ENCODE data around the gene PSMD11. TPM values are rescaled to one million over a fixed set of nuclear protein-coding genes. Genes with fewer than 3 reads are reported as not detected.

PSMD11 gene
- total and polyA plus RNA-seq, 2 of the 8 experiments (the other 6 are each of a cell fraction or from before 2014, with no cell fraction given) = 68.4 to 171 TPM

DNA sequence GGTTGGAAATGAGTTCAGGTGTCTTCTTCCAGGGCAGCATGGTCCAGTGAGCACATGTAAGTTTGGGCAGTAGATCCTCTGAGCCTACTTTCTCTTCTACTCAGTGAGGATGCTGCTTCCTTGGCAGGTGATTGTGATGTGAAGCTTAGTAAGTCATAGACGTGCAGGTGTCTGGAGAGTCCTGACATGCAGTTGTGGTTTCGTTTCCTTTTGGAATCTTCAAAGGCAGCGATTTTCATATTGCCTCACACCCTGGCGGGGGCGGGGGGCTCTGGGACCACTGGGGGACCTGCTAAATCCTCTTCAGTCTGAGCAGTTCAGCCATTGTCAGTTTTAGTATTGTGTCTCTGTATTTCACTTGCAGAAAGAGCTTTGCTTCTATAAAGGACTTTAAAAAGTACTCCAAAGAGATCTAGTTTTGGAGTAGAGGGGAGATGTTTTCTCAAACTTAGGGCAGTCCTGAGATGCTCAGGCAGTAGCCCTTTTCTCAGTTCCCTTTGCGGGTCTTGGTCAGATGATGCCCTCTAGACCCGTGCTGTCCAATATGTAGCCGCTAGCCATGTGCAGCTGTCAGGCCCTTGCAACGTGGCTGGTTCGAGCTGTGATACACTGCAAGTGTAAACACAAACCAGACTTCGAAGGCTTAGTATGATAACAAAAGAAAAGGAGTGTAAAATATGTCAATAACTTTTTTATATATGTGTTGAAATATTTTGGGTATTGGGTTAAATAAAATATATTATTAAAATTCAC is 38.4 kb downstream of the PSMD11 start:
- Histone ChIP-seq H2AK5ac (ENCODE audit: low read depth, low read length) (no peak overlapping the region), H3K9ac (replicated peaks in 1 of 4; ENCODE audit: extremely low read depth in 1 of 4, low read depth in 3 of 4, low read length in 3 of 4) (no peak overlapping the region), H4K20me1 (replicated peaks in 1 of 2; ENCODE audit: control insufficient read depth in 1 of 2, insufficient read depth in 2 of 2, low read length in 2 of 2) (peaks cover 0 to 3% of the 10 kb centered on the region in 2 experiments), H4K5ac (ENCODE audit: insufficient read length, low read depth, low read length) (no peak overlapping the region), H2BK15ac (ENCODE audit: low read length) (no peak overlapping the region), H2AFZ (ENCODE audit: low read length) (no peak overlapping the region), H3K9me3 (ENCODE audit: insufficient read depth in 2 of 2, low read depth in 1 of 2, low read length in 1 of 2) (no peaks in the 10 kb centered on the region), H3K4ac (replicated peaks; ENCODE audit: insufficient read length, low read depth, low read length) (no peak overlapping the region), H2BK12ac (ENCODE audit: low read depth, low read length) (no peak overlapping the region), H3K56ac (replicated peaks; ENCODE audit: insufficient read length, low read depth, low read length) (no peak overlapping the region), H3K4me3 (ENCODE audit: extremely low read depth in 1 of 4, insufficient read depth in 2 of 4, low read depth in 3 of 4, low read length in 4 of 4) (no peak overlapping the region), H3K27me3 (replicated peaks in 1 of 4; ENCODE audit: control insufficient read depth in 3 of 4, extremely low read depth in 1 of 4, insufficient read depth in 3 of 4, low read length in 3 of 4) (no peaks in the 10 kb centered on the region; a peak in 2 of 7 replicates), H3K23ac (ENCODE audit: insufficient read length) (no peak overlapping the region), H2BK20ac (ENCODE audit: low read length) (no peak overlapping the region), H3K23me2 (ENCODE audit: low read depth, low read length) (peaks cover 4% of the 10 kb centered on the region), H3K14ac (ENCODE audit: insufficient read length) (no peak overlapping the region), H3K18ac (ENCODE audit: extremely low read depth, low read length) (no peak overlapping the region), H3K4me2 (ENCODE audit: insufficient read depth in 1 of 2, low read depth in 2 of 2, low read length in 2 of 2) (0 out of 4 replicates have a peak overlapping the region, but pooled peaks of 1 of the 2 experiments have one; percentile 8), H4K91ac (replicated peaks; ENCODE audit: insufficient read length, low read length) (no peak overlapping the region), H4K8ac (ENCODE audit: extremely low read depth, insufficient read depth, low read length) (no peak overlapping the region), H3K27ac (ENCODE audit: low read depth, low read length) (no peak overlapping the region), H2BK5ac (ENCODE audit: low read depth, low read length) (no peak overlapping the region), H3K79me2 (ENCODE audit: control insufficient read depth in 1 of 2, insufficient read depth in 2 of 2, low read length in 2 of 2) (no peaks in the 10 kb centered on the region), H3K79me1 (ENCODE audit: low read depth, low read length) (no peaks in the 10 kb centered on the region), H3K4me1 (replicated peaks in 1 of 4; ENCODE audit: control insufficient read depth in 3 of 4, insufficient read depth in 4 of 4, low read length in 3 of 4) (peaks cover 10 to 25% (median 16%) of the 10 kb centered on the region in 4 experiments), H2BK120ac (replicated peaks; ENCODE audit: low read depth, low read length) (no peak overlapping the region), H3K36me3 (ENCODE audit: control insufficient read depth in 2 of 4, insufficient read depth in 4 of 4, low read length in 3 of 4) (peaks cover 18 to 39% (median 28%) of the 10 kb centered on the region in 4 experiments)
- FAIRE-seq = no peak
- DNase-seq (ENCODE audit: low read depth in 1 of 2, low spot score in 2 of 2) = no peak
- 83% methylated on average over 11 of the region's 11 CpGs; no CpG with 5 or more reads in 1 of the 2 experiments for WGBS, 2 experiments (ENCODE audit: extremely low coverage in 1 of 2, insufficient coverage in 1 of 2, insufficient read length in 1 of 2, insufficient replicate concordance in 2 of 2, low coverage in 1 of 2, low lambda C conversion rate in 2 of 2, missing lambda C conversion rate in 1 of 2)
- CTCF ChIA-PET (ENCODE audit: partially characterized antibody) = interaction anchor here (1.2 to 9.6 kb wide), 10 partner anchors 9 to 230 kb away, joined by 3 to 71 read pairs (median 6); partner anchors contain the start of gene PSMD11
- POLR2A ChIA-PET (ENCODE audit: partially characterized antibody) = interaction anchor here (1.2 to 2.4 kb wide), 6 partner anchors 9 to 37 kb away, joined by 3 to 14 read pairs (median 6); partner anchors contain the start of gene PSMD11
- no peak for TF ChIP-seq ASH2L (IDR thresholded peaks at IDR 0.05; ENCODE audit: low read length)
- no peak for TF ChIP-seq KDM5A (IDR thresholded peaks at IDR 0.05; ENCODE audit: low read length)
- no peak for TF ChIP-seq SUZ12 (IDR thresholded peaks at IDR 0.05; ENCODE audit: low read length)
- TF ChIP-seq YY1 (IDR thresholded peaks at IDR 0.05; ENCODE audit: low read depth, low read length) = no peak
- TF ChIP-seq JUN (IDR thresholded peaks at IDR 0.05; ENCODE audit: low read depth, low read length) = no peak
- TF ChIP-seq PHF8 (conservative IDR thresholded peaks at IDR 0.05; ENCODE audit: low read depth, low read length) = no peak
- no peak for TF ChIP-seq TCF12 (IDR thresholded peaks at IDR 0.05; ENCODE audit: low read depth, low read length)
- no peak for TF ChIP-seq RBBP5 (IDR thresholded peaks at IDR 0.05; ENCODE audit: borderline replicate concordance, low read depth, low read length)
- no peak for TF ChIP-seq POLR2AphosphoS5 (IDR thresholded peaks at IDR 0.05; ENCODE audit: low read depth, low read length)
- TF ChIP-seq EP300 (IDR thresholded peaks at IDR 0.05; ENCODE audit: borderline replicate concordance in 1 of 2, low read depth in 2 of 2, low read length in 2 of 2) = no peak
- TF ChIP-seq GABPA (IDR thresholded peaks at IDR 0.05; ENCODE audit: borderline replicate concordance, insufficient read depth, low read length) = no peak
- TF ChIP-seq CEBPB (IDR thresholded peaks at IDR 0.05; ENCODE audit: low read depth, low read length) = no peak
